Keratinocyte (primary cell): ENCODE data around the gene TMTC2. TPM values are rescaled to one million over a fixed set of nuclear protein-coding genes. Genes with fewer than 3 reads are reported as not detected.

Experiments
- DNase-seq: peaks from one replicate; pipeline ENCODE4 v3.0.0-alpha.2; 2011; ENCODE audit warnings: low read depth, missing footprints, low spot score
- FAIRE-seq: peaks from 2 replicates; lab custom pipeline; 2011; peaks lifted over from hg19 to GRCh38; lab: Jason Lieb, UNC
- H2AFZ ChIP-seq: 2 replicates; pipeline ENCODE4 v1.6.0; 2012; ENCODE audit warnings: low read length, control low read depth, inconsistent platforms; ENCODE audit not compliant: control insufficient read depth
- H3K27ac ChIP-seq: 2 replicates; pipeline ENCODE4 v1.5.1; 2011; ENCODE audit warnings: low read length; ENCODE audit not compliant: control insufficient read depth, insufficient read depth
- H3K27me3 ChIP-seq: 3 replicates; pipeline ENCODE4 v1.6.0; 2011; ENCODE audit warnings: low read length; ENCODE audit not compliant: control insufficient read depth, insufficient read depth; ENCODE audit errors: extremely low read depth
- H3K36me3 ChIP-seq, 2 experiments: 2 replicates in 1 of 2; 3 replicates in 1 of 2; pipeline ENCODE4 v1.5.1; 2011; ENCODE audit warnings: low read length in 2 of 2, mild to moderate bottlenecking in 1 of 2; ENCODE audit not compliant: control insufficient read depth in 2 of 2, insufficient read depth in 2 of 2; ENCODE audit errors: extremely low read depth in 1 of 2
- H3K4me1 ChIP-seq: 3 replicates; pipeline ENCODE4 v1.5.1; 2011; ENCODE audit warnings: low read length; ENCODE audit not compliant: control insufficient read depth, insufficient read depth; ENCODE audit errors: extremely low read depth
- H3K4me2 ChIP-seq: 3 replicates; pipeline ENCODE4 v1.6.0; 2011; ENCODE audit warnings: low read depth, low read length; ENCODE audit not compliant: control insufficient read depth, insufficient read depth; ENCODE audit errors: extremely low read depth
- H3K4me3 ChIP-seq, 3 experiments: fragments of 200-600 bp in 1 of 3; sonication (generic) in 1 of 3; 2 replicates in 2 of 3; 3 replicates in 1 of 3; pipeline ENCODE4 v1.5.1; 2011 to 2016; ENCODE audit warnings: low read length in 3 of 3, mild to moderate bottlenecking in 3 of 3, control low read depth in 2 of 3, inconsistent platforms in 1 of 3, low read depth in 1 of 3, mixed read lengths in 1 of 3, mixed run types in 1 of 3, moderate library complexity in 1 of 3; ENCODE audit not compliant: control insufficient read depth in 2 of 3, insufficient read depth in 2 of 3; ENCODE audit errors: extremely low read depth in 1 of 3
- H3K79me2 ChIP-seq: 2 replicates; pipeline ENCODE4 v1.6.0; 2012; ENCODE audit warnings: low read length; ENCODE audit not compliant: control insufficient read depth, insufficient read depth
- H3K9ac ChIP-seq: 3 replicates; pipeline ENCODE4 v1.6.0; 2011; ENCODE audit warnings: low read length; ENCODE audit not compliant: control insufficient read depth, insufficient read depth; ENCODE audit errors: extremely low read depth
- H3K9me1 ChIP-seq: 3 replicates; pipeline ENCODE4 v1.6.0; 2011; ENCODE audit warnings: low read length; ENCODE audit not compliant: control insufficient read depth, insufficient read depth; ENCODE audit errors: extremely low read depth
- H3K9me3 ChIP-seq: 2 replicates; pipeline ENCODE4 v1.5.1; 2012; ENCODE audit warnings: low read depth, low read length; ENCODE audit not compliant: control insufficient read depth
- H4K20me1 ChIP-seq: 3 replicates; pipeline ENCODE4 v1.6.0; 2011; ENCODE audit warnings: low read length; ENCODE audit not compliant: control insufficient read depth, insufficient read depth; ENCODE audit errors: extremely low read depth
- CTCF ChIP-seq, 3 experiments: IDR thresholded peaks in 1 of 3; conservative IDR thresholded peaks in 1 of 3; optimal IDR thresholded peaks in 1 of 3; 2 replicates in 2 of 3; 3 replicates in 1 of 3; pipeline versions ENCODE3 to v1.5.1; 2011; ENCODE audit warnings: low read length in 3 of 3, mild to moderate bottlenecking in 3 of 3, moderate library complexity in 2 of 3, control low read depth in 1 of 3, inconsistent platforms in 1 of 3; ENCODE audit not compliant: insufficient read depth in 2 of 3; ENCODE audit errors: extremely low read depth in 1 of 3
- EZH2 ChIP-seq: IDR thresholded peaks from one replicate; pipeline ENCODE4 v1.6.1; 2012; ENCODE audit warnings: inconsistent platforms, mild to moderate bottlenecking, low read length, moderate library complexity
- dilution Hi-C: fragments of 300-500 bp; cut with MboI; formaldehyde crosslinking; loops from one replicate; pipeline ENCODE4 v1.7.0; 2020; ENCODE audit warnings: low sequenced_read_pairs; ENCODE audit not compliant: extremely low pct_ligation_motif_present
- polyA plus RNA-seq, 5 experiments: library from polyadenylated mRNA; depleted of rRNA in 3 of 5; stranded (reverse) in 3 of 5; stranded (forward) in 1 of 5; unstranded in 1 of 5; fragments of >200 nt; gene quantifications; 1 replicate in 1 of 5; 2 replicates in 3 of 5; 3 replicates in 1 of 5; pipeline versions ENCODE4 v1.2.1 to v1.2.3, GENCODE V29; 2011 to 2012; ENCODE audit warnings: missing spikeins in 2 of 5, low read depth in 1 of 5, low replicate concordance in 1 of 5

TMTC2 gene
- polyA plus RNA-seq, 1 donor (not counting 4 experiments of a cell fraction or from before 2014, with no cell fraction given): 3.8 TPM

- H3K27me3 ChIP-seq: no peaks in the 10 kb centered on the region
- H3K9me3 ChIP-seq: no peaks in the 10 kb centered on the region
- no peak overlapping the region for H3K27ac ChIP-seq
- H3K4me1 ChIP-seq: no peaks in the 10 kb centered on the region
- no peak overlapping the region for H3K4me3 ChIP-seq
- TF ChIP-seq CTCF (optimal IDR thresholded peaks at IDR 0.05 in 1 of 3, IDR thresholded peaks at IDR 0.05 in 1 of 3, conservative IDR thresholded peaks at IDR 0.05 in 1 of 3; ENCODE audit: extremely low read depth in 1 of 3, insufficient read depth in 2 of 3, low read length in 3 of 3) (no peak), EZH2 (no peak)
- H3K9me1 ChIP-seq: no peaks in the 10 kb centered on the region
- peaks cover 0 to 2% of the 10 kb centered on the region in 2 experiments for H3K36me3 ChIP-seq
- DNase-seq (no peak), FAIRE-seq (no peak)
- H3K4me2 ChIP-seq: no peak overlapping the region
- no peak overlapping the region for H2AFZ ChIP-seq
- no peaks in the 10 kb centered on the region for H3K79me2 ChIP-seq
- no peak overlapping the region for H3K9ac ChIP-seq
- H4K20me1 ChIP-seq: no peaks in the 10 kb centered on the region
- dilution Hi-C loops: no loop called here
These were observed 21.6 kb downstream of the TMTC2 start for GRCh38 chr12:82708061-82708879.

GRCh38 chr12:82709794-82710355 is 23.2 kb downstream of the TMTC2 start:
- Histone ChIP-seq H4K20me1 (no peaks in the 10 kb centered on the region), H3K4me2 (no peak overlapping the region), H3K9ac (no peak overlapping the region), H3K79me2 (no peaks in the 10 kb centered on the region), H3K27me3 (no peaks in the 10 kb centered on the region), H3K9me3 (no peaks in the 10 kb centered on the region), H2AFZ (no peak overlapping the region), H3K9me1 (no peaks in the 10 kb centered on the region), H3K4me1 (no peaks in the 10 kb centered on the region), H3K36me3 (peaks cover 0 to 2% of the 10 kb centered on the region in 2 experiments), H3K4me3 (no peak overlapping the region), H3K27ac (no peak overlapping the region)
- TF ChIP-seq EZH2 (no peak), CTCF (optimal IDR thresholded peaks at IDR 0.05 in 1 of 3, IDR thresholded peaks at IDR 0.05 in 1 of 3, conservative IDR thresholded peaks at IDR 0.05 in 1 of 3; ENCODE audit: extremely low read depth in 1 of 3, insufficient read depth in 2 of 3, low read length in 3 of 3) (no peak)
- DNase-seq: no peak
- no peak for FAIRE-seq
- dilution Hi-C loops: no loop called here
